ENCODE data around the gene SCUBE1.

GRCh38 chr22:43289976-43290721 is 53.0 kb downstream of the SCUBE1 start:
- TF ChIP-seq CTCF (IDR thresholded peaks at IDR 0.05) (no peak), POLR2A (IDR thresholded peaks at IDR 0.05) (no peak)
